ENCODE results near the gene GULP1.

Gene GULP1

GRCh38 chr2:188322569-188323551 lies 31.2 kb downstream of the GULP1 start:
- peak; percentile 83 for DNase-seq (ENCODE audit: low read depth)
- H3K4me3 ChIP-seq (ENCODE audit: low read length), result no peak overlapping the region
- no peak for TF ChIP-seq CTCF (conservative IDR thresholded peaks at IDR 0.05; ENCODE audit: low read depth, low read length)

- DNase-seq (ENCODE audit: low read depth), result no peak
- no peak overlapping the region for H3K4me3 ChIP-seq (ENCODE audit: low read length)
- no peak for TF ChIP-seq CTCF (conservative IDR thresholded peaks at IDR 0.05; ENCODE audit: low read depth, low read length)
Measured at GRCh38 chr2:188324067-188324466, 32.4 kb downstream of the GULP1 start.

- H3K4me3 ChIP-seq (ENCODE audit: low read length), result no peak overlapping the region
- peak; percentile 82 for DNase-seq (ENCODE audit: low read depth)
- TF ChIP-seq CTCF (conservative IDR thresholded peaks at IDR 0.05; ENCODE audit: low read depth, low read length), result no peak
Measured at GRCh38 chr2:188326290-188326668, 34.6 kb downstream of the GULP1 start.

GRCh38 chr2:188326669-188327301 lies 35.1 kb downstream of the GULP1 start:
- H3K4me3 ChIP-seq (ENCODE audit: low read length), result no peak overlapping the region
- DNase-seq (ENCODE audit: low read depth), result peak; percentile 71
- no peak for TF ChIP-seq CTCF (conservative IDR thresholded peaks at IDR 0.05; ENCODE audit: low read depth, low read length)

GRCh38 chr2:188327518-188328213 lies 36.0 kb downstream of the GULP1 start:
- no peak for TF ChIP-seq CTCF (conservative IDR thresholded peaks at IDR 0.05; ENCODE audit: low read depth, low read length)
- H3K4me3 ChIP-seq (ENCODE audit: low read length), result no peak overlapping the region
- no peak for DNase-seq (ENCODE audit: low read depth)

GRCh38 chr2:188328419-188328818 lies 36.7 kb downstream of the GULP1 start:
- no peak for DNase-seq (ENCODE audit: low read depth)
- no peak for TF ChIP-seq CTCF (conservative IDR thresholded peaks at IDR 0.05; ENCODE audit: low read depth, low read length)
- H3K4me3 ChIP-seq (ENCODE audit: low read length), result no peak overlapping the region
